ENCODE measurements around the gene CACNA1S.

CACNA1S gene

DNA sequence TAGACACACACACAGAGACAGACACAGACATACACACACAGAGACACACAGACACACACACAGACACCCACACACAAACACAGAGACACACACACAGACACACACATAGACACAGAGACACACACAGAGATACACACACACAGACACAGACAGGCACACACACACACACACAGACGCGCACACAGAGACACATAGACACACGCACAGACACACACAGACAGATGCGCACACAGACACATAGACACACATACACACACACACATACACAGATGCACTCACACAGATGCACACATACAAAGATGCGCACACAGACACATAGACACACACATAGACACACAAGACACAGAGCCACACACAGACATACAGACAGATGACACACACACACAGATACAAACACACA, 104.7 kb downstream of the CACNA1S start:
- no peak for DNase-seq

DNA sequence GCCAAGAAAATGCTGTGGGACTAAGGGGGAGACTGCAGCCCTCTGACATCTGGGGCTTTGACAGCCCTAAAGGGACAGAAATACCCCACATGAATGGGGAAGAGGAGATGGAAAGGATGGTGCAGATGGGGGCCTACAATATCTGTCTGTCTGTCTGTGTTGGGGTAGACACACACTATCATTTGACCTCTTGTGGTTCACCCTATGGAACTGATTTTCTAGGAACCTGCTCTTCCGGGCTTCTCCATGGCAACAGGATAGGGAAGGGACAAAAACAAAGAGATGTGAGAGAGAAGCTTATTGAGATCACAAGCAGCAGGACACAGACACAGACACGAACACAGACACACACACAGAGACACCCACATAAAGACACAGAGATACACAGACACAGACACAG, 105.8 kb downstream of the CACNA1S start:
- DNase-seq: no peak

DNA sequence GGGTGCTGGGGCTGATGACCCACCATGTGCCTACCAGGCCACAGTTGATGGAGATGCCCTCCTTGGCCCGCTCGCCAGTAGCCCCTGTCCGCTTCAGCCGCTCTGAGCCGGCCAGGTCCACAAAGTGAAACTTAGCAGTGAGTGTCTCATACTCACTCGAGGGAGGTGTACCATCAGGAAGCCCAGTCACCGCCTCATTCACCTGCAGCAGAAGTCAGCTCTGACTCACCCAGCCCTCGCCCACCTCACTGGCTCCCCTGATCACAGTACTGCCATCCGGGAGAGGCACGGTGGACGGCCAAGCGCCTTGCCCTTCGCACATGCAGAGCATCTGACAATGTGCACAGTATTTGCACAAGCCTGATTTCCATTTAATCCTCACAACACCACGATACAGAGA, 107.5 kb downstream of the CACNA1S start:
- DNase-seq: no peak

DNA sequence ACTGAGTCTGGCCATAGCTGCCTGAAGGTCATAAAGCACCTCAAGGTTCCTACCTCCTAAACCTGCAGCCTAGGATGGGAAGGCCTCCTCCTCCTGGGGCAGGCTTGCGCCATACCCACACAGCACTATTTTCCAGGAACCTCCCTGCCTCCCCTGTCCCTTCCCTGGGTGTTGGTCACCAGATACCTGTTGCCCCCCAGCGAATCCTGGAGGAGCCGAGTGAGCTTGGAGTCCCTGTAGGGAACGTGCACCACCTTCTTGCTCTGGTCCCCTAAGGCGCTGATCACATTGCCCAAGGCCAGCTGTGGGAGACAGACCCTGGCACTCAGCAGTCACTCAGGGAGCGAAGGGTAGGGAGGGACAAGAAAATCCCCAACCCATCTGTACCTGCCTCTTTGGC, 108.1 kb downstream of the CACNA1S start:
- no peak for DNase-seq

DNA sequence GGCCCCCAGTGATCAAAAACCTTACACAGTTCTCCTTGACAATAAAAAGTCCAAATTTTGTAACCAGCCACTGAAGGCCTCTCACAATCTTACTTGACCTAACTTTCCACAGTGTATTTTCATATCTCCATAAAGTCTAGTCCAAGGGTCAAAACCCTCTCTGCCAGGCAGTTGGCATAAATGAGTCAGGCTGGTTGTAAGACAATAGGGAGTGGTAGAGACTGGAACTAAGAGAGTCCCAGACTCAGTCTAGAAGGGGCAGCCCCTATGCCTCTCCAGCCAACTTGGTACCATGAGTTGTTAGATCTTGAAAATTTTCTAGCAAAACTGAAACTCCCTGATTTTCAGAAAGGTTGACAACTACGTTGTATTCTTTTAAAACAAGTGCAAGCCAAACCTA, 109.7 kb downstream of the CACNA1S start:
- DNase-seq: peak; percentile 29

DNA sequence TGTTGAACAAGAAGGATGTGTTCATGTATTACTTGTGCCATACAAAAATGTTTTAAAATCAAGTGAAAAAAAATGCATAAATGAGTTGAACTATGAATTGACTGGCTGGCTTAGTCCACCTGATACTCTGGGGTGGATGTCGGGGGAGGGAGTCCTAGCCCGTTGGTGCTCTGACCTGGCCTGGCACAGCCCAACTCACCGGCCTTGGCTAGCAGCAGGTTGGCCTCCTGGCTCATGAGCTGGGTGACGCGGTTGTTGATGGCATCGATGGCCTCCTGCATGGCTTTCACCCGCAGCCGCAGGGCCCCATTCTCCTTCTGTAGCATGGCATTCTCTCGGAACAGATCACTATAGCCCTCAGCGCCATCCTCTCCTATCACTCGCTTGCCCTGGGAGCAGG, 110.3 kb downstream of the CACNA1S start:
- no peak for DNase-seq

DNA sequence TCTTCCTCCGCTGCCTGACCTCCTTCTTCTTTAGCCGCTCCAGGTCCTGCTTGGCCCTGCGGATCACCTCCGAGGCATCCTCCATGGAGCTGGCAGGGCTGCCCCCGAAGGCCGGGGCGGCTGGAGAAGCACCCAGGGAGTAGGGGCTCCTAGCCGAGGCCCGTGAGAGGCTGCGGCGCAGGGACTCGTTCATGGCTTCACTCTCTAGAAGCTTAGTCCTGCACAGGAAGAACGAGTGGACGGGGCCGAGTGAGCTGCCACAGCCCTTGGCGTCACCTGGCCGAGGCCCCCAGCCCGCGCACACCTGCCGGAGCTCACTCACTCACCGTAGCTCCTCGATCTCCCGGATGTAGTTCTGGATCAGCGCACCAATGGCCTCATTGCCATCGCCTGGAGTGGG, 111.8 kb downstream of the CACNA1S start:
- no peak for DNase-seq

DNA sequence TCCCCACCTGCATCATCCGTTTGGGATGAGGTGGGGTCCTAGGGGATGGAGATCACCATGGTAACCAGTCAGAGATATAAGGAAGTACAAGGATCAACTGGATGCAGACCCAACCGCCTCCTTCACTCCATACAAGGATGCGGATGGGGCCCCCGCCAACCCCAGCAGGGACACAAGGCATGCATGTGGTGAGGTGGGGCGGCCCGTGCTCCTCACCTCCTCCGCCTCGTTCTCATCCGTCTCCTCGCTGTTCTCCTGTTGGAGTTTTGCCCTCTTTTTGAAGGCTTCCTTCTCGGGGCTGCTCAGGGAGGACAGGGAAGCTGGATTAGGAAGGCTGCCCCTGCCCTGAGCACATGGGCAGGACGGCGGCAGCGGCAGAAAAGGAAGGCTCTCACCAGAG, 112.6 kb downstream of the CACNA1S start:
- DNase-seq: no peak

DNA sequence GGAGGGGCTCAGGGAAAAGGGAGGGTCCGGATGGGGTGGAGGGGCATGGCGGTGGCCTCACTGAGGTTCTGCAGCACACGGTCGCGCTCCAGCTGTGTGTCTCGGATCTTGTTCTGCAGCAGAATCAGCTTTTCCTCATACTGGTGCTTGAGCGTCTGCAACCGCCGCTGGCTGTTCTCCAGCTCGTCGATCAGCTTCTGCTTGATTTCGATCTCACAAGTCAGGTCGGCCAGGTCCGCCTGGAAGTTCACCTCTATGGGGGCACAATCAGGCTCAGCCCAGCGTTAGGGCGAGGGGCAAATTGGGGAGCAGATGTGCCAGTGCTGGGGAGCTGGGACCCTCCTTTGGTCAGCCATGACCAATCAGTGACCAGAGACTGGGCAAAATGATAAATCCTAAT, 113.9 kb downstream of the CACNA1S start:
- DNase-seq: no peak

DNA sequence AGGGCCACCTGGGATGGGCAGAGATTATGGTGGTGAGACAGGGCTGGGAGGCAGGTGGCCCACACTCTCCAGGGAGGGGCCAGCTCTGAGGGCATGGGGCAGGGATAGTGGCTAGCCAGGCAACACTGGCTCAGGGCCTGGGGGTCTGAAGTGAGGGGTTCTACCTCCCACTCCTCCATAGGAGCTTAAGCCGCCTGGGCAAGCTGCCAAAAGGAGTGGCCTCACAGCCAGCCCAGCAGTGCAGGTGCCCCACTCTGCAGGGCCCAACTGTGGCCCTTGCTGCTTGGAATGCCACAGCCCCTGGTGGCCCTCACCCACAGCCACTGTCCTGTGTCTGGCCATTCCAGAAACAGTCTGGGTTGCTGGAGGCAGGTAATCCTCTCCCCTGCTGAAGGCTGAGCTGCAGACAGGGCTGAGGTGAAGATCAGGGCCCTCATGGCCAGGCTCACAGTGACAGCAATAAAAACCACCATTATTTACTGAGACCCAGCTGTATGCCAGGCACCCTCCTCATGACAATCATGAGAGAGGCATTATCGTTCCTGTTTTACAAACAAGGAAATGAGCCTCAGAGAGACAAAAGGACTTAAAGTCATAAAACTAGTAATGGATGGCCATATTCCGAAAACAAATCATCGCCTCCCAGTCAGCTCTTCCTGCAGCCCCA, 119.7 kb downstream of the CACNA1S start:
- no peak for DNase-seq

DNA sequence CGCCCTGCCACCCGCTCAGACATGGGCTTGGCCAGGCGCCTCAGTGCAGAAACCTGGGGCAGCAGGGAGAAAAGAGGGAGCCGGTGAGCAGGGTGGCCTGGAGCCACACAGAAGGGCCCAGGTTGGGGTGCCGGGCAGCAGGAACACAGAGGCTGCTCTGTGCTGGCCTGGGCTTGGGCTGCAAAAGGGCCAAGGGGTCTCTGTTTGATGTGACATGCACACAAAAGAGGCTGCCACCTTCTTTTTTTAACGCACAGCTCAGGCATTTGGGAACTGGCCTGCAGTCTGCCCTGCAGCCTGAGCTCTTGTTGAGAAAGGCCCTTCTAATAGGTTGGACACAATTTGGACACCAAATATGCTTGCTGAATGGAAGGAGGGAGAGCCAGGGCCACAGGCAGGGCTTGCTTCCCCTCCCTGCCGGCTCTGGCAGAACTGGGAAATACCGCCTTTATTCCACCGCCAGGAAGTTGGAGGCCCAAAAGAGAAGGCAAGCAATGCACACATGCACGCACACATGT, 121.1 kb downstream of the CACNA1S start:
- DNase-seq: no peak

DNA sequence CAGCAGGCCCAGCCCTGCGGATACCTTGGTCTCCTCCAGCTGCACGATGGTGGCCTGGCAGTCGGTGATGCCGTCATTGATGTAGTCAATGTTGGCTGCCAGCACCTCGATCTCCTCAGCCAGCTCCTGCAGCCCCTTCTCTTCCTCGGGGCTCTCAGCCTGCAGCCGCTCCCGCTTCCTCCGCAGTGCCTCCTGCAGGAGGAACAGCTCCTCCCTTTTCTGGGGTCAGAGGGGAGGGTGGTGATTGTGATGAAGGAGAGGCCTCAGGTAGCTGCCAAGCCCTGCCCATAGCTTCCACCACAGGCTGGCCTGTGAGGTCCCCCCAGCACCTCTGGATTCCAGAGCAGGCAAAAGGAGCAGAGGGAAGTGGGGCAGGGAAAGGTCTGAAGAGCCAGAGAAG, 122.1 kb downstream of the CACNA1S start:
- no peak for DNase-seq
